Measurements from ENCODE around the gene EPN2.
A peak's percentile ranks its signal among the peaks of the same experiment; 100 is the strongest.

Gene EPN2

DNA sequence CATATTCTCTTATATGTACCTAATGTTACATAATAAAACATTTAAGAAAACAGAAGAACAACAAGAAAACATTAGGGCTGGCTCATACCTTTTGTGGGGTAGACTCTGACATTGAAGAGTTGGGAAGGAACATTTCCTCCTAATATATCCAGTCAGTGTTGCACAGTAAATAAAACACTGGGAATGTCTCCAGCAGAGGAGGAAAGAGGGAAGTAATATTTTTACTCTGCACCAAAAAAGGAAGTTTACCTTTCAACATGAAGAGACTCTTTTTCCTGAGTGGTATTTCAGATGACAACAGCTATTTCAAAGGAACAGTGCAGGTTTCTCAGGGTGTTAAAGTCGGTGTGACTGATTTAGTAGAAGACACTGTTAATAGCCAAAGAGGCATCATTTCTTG, 31.9 kb downstream of the EPN2 start:
- DNase-seq = peak in 2 of 3 donors; percentile 30 to 47

DNA sequence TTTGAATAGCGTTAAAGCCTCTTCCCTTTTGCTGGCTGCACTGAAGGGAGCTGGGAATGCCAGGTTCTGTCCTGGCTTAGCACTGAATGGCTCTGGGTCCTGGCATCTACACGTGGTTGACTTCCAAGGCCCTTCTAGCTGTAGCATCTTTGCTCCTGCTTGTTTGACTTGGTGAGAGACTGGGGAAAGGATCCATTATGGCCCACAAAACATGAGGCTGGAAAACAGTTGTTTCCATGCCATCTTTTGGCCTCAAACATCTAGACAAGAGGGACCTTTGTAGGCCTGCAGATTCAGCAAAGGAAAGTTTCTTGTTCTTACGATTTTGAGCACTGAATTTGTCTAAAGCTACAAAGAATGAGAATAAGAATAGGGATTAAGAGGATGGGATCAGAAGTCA, 32.5 kb downstream of the EPN2 start:
- no peak for DNase-seq

DNA sequence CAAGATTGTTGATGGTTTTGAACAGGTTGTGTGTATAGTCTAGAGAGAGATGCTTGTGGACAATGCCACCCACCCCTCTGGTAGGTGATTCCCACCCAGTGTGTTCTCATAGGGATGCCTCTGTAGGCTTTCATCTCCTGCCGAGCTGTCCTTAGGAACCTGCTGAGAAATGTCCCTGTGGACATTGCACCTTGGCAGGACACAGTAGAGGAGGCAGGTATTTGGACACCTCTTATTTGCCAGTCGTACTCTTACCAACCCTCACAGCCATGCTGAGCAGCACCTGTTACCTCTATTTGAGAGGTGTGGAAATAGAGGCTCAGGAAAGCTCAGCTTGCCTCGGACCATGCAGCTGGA, 33.2 kb downstream of the EPN2 start:
- no peak for DNase-seq

DNA sequence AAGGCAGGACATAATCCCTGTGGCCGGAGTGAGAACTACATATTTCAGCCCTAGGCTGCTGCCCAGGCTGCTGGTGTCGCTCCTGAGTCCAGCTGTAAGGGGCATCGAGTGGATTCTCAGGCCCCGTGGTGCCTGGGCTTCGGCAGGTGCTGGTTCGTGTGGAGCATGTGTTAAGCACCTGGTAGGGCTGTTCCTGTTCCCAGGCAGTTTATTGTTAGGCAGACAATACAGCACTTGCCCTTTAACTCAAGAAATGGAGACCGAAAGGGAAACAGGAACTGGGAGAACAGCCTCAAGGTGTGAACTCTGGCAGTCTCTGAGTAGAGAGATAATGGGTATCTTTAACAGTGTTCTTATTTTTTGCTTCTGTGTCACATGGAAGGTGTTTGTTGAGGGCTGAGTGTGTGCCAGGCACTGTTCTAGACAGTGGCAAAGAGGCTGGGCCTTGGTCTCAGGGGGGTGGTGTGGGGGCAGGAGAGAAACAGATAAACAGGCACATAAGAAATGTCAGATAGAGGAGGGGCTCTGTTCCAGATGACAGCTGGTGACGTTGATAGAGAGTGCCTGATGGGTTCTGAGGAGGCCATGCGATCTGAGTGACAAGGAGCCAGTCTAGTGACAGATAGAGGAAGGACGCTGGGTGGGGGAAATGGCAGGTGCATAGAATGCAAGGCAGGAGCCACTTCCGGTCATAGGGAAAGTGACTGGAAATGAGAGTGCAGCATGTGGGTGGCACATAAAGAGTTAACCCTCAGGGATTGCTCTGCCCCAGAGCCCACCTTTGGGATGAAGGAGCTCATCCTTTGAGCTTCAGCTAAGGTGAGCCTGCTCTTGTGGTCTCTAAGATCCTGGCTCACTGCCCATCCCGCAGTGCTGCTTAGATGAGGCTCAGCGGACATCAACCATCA, 33.8 kb downstream of the EPN2 start:
- DNase-seq = no peak

DNA sequence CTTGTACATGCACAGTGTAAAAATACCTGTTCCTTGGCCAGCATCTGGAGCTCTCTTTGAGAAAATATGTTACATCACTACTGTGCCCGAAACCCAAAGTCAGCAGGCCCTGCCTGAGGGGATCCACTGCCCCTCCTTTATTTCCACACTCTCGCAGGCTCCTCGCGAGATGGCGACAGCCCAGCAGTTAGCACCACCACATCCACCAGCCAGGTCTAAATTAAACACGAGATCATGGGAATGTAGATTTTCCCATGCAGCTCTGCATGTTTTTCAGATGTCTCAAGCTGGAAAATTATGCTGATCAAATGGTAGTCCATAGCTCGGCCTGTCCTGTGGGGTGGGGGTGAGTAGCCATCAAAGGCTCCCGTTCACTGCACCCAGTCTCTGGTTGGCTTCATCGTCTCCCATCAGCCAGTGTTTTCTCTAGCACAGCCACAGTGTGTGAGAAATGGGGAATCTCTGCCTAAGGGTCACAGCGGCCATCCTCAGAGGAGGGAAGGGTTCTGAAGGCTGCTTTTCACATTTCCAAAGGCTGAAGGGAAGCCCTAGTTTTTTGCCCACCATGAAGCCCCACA, 34.7 kb downstream of the EPN2 start:
- no peak for DNase-seq

DNA sequence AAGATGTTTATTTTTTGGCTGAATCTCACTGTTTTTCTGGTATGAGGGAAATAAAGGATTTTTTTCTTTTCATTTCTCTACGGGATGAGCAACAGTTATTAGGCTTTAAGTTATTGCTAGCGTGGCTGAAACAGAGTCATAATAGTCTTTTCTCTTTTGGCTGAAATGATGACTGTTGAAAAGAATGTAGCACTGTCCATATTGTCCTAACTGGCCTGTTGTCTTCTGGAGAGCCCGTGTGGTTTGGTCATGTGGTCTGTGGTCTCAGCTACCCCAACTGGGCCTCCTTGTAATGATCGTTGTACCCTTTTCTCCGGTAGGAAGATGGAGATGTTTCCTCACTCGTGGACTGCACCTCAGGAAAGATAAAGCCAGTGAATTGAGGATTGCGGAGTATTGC, 36.6 kb downstream of the EPN2 start:
- DNase-seq = no peak

DNA sequence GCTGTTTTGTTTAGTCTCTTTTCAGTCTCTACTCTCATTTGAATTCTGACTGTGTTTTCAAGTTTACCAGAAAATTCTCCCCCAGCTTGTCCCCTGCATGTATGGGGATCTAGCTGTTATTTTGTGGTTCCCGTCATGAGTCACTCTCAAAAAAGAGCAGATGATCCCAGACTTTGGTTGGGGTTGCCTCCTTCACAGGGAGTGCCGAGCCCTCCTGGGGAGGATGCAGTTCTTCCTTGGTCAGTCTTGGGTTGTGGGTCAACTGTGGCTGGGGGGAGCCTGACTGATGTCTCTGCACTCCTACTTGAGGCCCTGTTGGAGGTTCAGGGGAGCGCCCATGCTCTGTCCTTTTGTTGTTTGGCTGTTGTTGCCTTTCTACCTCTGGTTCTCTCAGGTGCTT, 37.7 kb downstream of the EPN2 start:
- DNase-seq = peak; percentile 29 to 37 (median 30)

DNA sequence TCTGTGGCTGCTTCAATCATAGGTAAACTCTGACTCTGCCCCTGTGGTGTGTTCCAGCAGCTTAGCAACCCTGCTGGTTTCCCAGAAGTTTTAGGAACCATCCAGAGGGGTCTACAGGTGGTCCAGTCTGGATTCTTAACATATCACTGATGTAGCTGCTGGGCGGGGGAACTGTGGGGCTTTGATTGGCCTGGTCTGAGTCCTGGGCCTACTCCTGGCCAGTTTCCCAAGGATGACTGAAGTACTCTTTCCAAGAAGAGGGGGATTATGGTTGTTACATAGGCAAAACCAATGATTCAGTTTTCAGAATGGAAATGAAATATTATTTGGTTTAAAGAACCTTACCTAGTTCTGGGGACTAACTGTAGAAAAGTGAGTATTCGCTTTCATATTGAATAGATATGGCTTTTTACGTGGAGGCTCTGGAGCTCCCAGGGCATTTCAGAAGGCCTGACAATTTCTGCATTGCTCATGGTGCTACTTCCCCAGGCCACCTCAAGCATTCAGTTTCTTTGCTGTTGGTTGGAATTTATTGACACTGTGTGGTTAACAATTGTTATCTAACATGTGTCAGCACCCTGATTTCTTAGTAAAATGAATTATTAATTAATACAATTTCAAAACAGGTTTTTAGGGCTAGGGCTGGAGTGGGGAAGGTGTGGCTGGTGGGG, 38.4 kb downstream of the EPN2 start:
- DNase-seq = no peak

DNA sequence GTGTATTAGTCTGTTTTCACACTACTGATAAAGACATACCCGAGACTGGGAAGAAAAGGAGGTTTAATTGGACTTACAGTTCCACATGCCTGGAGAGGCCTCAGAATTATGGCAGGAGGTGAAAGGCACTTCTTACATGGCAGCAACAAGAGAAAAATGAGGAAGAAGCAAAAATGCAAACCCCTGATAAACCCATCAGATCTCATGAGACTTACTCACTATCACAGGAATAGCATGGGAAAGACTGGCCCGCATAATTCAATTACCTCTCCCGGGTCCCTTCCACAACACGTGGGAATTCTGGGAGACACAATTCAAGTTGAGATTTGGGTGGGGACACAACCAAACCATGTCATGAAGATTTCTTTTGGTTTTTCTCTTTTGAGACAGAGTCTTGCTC, 41.1 kb downstream of the EPN2 start:
- peak in 1 of 3 donors; percentile 32 for DNase-seq

DNA sequence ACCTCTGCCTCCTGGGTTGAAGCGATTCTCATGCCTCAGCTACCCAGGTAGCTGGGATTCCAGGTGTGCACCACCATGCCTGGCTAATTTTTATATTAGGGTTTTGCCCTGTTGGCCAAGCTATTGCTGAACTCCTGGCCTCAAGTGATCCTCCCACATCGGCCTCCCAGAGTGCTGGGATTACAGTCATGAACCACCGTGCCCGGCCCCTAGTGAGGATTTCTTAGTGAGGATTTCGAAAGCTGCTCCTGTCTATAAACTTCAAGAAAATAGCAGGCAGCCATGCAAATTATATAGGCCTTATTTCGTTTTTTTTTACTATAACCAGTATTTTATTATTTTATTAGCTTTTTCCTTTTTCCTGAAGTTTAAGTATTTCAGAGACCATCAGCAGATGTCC, 41.6 kb downstream of the EPN2 start:
- DNase-seq = no peak

DNA sequence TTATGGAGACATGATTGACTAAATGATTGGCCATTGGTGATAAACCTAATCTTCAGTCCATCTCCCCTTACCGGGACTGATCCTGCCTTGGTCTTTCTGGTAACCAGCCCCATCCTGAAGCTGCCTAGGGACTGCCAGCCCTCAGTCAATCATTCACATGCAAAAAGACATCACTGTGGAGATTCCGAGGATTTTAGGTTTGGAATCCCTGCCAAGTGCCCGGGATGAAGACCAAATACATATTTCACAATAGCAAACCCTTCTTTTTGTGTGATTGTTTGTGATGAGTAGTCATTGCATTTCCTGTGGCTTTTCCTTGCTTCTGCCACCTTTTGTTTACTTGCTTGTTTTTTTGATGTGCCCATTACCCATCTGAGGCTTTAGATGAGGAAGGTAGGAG, 44.0 kb downstream of the EPN2 start:
- DNase-seq = no peak

DNA sequence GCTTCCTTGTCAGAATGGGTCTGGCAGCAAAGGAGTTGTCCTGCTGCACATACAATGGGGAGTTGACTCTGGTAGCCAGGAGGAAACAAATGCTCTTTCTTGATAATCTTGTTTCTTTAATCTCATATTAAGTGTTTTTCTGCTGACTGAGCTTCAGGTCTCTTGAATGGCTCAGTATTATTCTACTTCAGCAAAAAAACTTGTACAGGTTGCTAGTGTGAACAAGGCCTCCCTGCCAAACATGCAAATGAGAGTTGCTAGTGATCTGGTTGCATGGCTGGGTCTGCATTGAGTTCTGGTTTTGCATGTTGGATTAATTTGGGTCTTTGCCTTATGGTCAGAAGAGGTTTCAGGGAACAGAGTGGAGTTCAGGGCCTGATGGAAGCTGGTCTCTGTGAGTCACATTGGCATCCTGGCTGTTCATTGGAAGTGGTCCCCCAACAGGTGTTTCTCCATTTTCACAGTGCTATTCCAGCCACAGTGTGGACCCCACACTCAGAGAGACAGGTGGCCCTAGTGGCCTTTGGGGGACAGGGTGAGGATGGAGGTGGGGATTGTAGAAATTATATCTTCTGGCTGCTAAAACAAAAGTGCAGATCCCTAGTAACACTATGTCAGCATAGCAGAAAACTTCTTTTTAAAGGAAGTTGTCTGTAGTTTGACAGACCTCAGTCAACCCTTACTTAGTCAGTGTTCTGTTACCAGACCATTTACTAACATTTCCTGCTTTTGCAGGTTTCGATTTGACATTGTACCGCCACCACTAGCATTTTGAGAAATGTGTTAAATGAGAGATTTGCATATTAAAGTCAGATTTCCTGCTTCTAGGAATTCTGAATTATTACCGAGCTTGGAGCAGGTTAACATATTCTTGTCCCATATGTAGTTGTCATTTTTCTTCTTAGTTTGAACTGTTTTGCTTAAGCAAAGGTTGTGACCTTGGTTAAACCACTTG, 47.1 kb downstream of the EPN2 start:
- DNase-seq = peak in 1 of 3 donors; percentile 33

DNA sequence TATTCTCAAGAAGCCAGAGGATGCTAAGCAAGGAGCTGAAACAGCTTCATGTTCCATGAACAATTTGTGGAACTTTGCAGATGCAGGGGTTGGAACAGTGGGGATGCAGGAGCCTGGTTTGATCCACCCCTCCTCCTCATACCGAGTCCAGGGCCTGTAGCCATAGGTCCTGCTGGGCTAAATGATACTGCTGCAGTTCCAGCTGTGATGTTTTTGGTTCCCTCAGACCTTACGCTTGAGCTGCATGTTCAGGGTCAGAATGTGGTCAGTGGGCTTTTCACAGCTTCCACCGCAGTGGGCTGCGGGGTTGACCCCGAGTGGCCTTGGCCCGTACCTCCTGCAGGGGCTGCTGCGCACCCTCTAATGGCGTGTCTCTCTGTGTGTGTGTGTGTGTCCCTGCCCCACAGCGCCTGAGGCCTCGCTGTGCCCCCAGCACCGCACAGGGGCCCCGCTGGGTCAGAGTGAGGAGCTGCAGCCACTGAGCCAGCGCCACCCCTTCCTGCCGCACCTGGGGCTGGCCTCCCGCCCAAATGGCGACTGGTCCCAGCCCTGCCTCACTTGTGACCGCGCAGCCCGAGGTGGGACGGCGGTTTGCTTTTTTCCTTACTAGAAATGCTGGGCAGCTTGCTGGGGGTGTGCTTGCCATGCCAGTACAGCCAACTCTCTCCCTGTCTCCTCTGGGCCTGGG, 48.2 kb downstream of the EPN2 start:
- DNase-seq = no peak

DNA sequence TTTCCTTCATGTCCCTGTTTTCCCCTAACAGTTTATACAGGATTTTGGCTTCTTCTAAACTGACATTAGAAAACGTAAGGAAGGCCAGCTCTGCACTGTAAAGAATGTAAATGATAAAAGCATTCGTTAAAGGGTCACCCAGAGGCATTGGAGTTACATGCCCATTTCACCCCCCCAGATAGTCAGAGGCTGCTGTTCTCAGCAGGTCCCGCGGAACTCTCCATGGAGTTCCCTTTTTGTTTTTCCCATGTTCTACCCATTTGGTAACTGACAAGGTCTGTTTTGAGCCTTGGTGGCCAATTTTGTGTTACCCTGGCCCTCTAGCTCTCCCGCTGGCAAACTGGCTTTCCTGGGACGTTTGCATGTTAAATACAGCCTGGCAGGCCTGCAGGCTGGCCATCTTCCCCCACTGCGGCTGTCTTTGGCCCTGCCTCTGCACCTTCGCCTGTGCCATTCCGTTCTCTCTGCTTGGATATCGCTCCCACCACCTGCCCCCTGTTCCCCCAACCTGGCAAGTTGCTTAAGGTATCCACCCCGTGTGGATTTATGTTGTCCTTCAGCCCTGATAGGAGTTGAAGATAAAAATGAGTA, 49.7 kb downstream of the EPN2 start:
- DNase-seq = no peak

DNA sequence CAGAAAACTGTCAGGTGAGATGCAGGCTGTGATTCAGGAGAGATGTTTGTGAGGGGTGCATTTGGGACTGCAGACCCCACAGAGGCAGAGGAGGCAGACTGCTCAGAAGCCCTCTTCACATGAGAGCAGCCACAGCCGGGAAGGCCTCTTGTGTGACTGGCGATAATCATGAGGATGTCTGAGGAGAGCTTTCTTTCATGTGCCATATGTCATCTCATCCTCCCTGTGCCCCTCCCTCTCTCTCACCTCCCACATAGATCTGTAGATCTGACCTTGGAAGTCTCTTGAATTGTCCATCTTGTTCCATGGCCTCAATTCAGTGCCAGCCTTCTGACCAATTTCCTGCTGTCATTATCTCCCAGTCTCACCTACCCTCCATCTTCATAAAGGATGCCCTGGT, 50.5 kb downstream of the EPN2 start:
- DNase-seq = no peak

DNA sequence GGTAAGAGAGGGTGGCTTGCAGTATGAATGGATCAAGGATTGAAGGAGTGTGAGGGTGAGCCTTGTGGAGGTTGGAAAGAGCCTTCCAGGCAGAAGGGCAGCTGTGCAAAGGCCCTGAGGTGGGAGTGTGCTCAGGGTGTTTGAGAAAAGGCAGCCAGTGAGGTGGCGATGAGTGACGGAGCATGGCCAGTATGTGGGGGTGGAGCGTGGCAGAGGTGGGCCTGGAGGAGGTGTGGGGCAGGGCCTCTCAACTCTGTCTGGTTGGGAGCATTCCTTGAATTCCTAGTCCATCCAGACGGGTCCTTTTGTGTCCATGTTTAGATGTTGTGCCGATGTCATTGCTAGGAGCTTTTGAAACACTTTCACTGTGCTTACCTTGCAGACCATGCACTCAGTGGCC, 51.3 kb downstream of the EPN2 start:
- no peak for DNase-seq

DNA sequence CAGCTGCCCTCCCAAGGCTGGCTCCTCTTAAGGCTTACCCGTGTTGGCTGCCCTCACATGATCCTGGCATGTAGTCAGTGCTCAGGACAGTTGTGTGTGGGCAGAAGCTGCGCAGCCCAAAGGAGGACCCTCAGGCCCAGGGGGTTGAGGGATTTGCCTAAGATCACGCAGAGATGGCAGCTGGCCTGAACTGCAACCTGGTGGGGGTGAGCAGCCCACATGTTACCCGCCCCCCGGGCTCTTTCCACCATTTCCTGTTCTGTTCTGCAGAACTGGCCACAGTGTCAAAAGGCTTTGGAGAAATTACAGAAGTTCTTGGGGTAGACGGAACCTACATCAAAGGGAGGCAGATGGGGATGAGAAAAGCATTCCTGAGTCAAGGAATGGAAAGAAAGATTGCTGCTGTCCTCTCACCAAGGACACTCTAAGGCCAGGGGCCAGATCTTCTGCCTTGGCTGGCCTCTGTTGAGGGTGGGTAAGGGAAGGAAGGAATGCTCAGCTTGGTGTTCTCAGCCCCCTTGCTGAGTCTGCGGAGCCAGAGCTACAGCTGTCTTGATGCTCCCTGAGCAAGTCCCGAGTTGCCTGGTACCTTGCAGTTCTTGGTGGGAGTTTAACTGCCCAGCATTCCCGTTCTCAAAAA, 53.0 kb downstream of the EPN2 start:
- peak; percentile 49 to 55 (median 52) for DNase-seq

DNA sequence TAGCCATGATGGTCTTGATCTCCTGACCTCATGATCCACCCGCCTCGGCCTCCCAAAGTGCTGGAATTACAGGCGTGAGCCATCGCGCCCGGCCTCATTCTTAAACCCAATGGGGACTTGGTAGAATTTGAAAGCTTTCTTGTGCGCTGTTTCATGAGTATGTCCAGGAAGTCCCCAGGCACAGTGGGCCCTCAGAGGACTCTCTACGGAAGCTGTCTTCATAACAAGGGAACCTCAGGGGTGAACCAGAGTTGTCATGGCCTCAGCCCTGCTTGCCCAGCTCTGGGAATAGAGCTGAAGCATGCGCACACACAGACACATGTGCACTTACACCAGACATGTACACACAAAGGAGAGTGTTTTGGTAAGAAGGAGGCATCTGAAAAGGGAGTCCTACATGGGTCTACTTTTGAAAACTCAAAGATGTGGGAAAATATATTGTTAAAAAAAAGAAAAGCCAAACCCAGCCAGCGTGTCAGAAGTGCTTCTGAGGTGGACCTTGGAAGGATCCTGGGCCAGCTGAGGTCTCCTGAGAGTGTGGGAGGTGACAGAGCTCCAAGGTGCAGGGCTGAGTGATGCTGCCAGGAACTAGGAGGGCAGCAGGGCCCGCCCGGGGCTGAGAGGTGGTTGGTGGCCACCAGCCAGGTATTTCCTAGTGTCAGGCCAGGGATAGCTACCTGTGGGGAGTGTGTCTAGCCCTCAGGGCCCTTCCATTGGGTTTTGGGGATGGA, 54.6 kb downstream of the EPN2 start:
- no peak for DNase-seq

DNA sequence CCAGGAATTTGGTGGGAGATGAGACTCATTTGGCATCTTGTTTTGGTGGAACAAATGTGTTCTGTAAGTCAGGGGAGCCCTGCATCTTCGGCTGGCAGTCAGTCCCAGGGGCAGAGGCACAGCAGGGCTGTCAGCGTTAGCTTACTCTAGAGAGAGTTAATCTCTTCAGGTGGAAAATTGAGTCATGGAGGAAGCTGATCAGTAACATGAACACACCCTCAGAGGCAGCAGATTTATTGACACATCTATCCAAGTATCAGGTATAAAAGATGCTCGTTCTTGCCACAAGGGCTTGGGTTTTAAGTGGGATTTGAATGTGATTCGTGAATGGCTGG, 55.2 kb downstream of the EPN2 start:
- DNase-seq = no peak

DNA sequence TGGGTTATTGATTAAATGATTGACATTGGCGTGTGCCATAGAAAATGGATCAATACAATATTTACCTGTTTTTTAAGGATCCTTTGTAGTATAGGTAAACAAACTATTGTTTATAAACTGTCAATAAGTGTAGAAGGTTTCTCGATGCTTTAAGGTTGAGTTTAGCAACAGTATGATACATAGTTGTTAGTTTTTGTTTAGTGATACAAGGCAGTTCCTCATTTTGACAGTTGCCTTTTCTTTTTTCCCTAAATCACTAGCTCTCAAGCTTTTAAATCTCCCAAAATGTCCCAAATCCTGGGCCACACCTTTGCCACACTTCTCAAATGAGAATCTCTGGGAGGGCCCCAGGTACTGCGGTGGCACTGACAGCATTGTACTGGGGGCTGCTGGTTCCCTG, 57.3 kb downstream of the EPN2 start:
- DNase-seq = peak in 2 of 3 donors; percentile 51 to 58
